ENCODE results near the gene SAMD10. TPM values are rescaled to one million over a fixed set of nuclear protein-coding genes. Genes with fewer than 3 reads are reported as not detected.

Gene SAMD10
- total RNA-seq = 1 to 10 TPM in 1 of 2 donors, under 1 TPM in 1; 0.84 to 4.1 TPM
- polyA plus RNA-seq = 1 to 10 TPM; 1.8 to 2.0 TPM
- long read RNA-seq, donor 1, partial matches to known transcripts = 0 of 3 reads
- long read RNA-seq, donor 1, other reads (novel, unspliced or antisense) = 1 of 3 reads
- long read RNA-seq, donor 2, partial matches to known transcripts = 0 of 2 reads
- long read RNA-seq, donor 2, other reads (novel, unspliced or antisense) = 1 of 2 reads

DNA sequence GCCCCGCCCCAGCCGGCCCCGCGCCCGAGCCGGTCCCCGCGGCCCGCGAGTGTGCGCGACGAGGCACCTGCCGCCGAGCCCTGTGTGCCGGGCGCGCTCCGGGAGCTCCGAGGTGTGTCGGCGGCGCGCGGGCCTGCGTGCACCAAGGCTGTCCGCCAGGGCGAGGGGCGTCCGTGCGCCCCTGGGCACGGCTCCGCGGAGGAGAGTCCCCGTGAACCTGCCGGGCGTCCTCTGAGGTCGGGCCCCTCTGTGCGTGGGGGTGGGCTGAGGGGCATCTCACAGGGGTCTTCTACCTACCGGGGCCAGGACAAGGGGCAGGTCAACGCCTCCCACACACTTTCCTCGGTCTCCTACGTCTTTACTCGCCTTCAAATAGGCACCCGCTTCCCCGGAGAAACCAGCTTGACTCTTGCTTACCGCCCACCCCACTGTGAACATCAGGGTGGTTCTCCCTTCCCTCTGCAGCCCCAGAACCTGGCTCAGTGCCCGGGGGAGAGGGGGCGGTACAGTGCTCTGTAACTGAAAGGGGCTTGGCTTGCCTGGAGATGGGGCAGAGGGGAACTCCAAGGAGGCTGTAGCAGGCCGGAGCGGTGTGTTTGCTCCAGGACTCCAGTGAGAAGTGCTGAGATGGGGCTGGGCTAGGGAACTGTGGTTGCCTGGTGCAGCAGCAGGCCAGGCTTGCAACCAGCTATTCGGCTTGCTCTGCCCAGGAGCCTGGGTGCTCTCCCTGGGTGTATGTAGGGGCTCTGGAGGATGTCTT is at the start of gene SAMD10:
SAMD10 (minus strand) TSS at position 86 of the 760 bp plus-strand sequence. CDS start 175 bp downstream, outside the sequence.
- no peak within 1 kb of the TSS for H3K27ac ChIP-seq (ENCODE audit: low read depth in 1 of 2, low read length in 2 of 2)
- ATAC-seq (ENCODE audit: low FRiP score) = peak; percentile 1
- 2 to 4% methylated on average over 47 to 52 of the region's 52 CpGs for WGBS, 2 donors

GRCh38 chr20:64027981-64028685 is 48.7 kb upstream of the SAMD10 start:
- 49 to 51% methylated on average over 24 of the region's 24 CpGs for WGBS, 2 donors

More for the DNA sequence above, at the start of gene SAMD10:
- intact Hi-C loops (cut with DNase I) = loop anchor here in 1 of 2 donors (2.0 kb wide), 1 partner anchor 83 kb away; the partner anchor contains the start of gene TCEA2
- H3K4me3 ChIP-seq (ENCODE audit: low read length in 2 of 2) = peak within 1 kb of the TSS; percentile 23 to 53
- no peaks in the 10 kb centered on the region for H3K9me3 ChIP-seq (ENCODE audit: control insufficient read depth, low read length)
- no peaks in the 10 kb centered on the region for H3K27me3 ChIP-seq (ENCODE audit: control insufficient read depth in 1 of 2, insufficient read depth in 2 of 2, low read length in 1 of 2)
- peaks cover 2% of the 10 kb centered on the region in 2 donors for H3K36me3 ChIP-seq (ENCODE audit: control insufficient read depth in 1 of 2, insufficient read depth in 2 of 2, low read length in 1 of 2)
- DNase-seq = peak in 1 of 2 donors; percentile 60
- no peaks in the 10 kb centered on the region for H3K4me1 ChIP-seq (ENCODE audit: control insufficient read depth in 1 of 2, insufficient read depth in 2 of 2, low read length in 2 of 2)

GRCh38 chr20:64025826-64026412 is 46.5 kb upstream of the SAMD10 start:
- H3K36me3 ChIP-seq (ENCODE audit: control insufficient read depth in 1 of 2, insufficient read depth in 2 of 2, low read length in 1 of 2) = peaks cover 3 to 16% of the 10 kb centered on the region in 2 donors
- no peak overlapping the region for H3K4me3 ChIP-seq (ENCODE audit: low read length in 2 of 2)
- ATAC-seq (ENCODE audit: low FRiP score) (no peak), DNase-seq (peak in 1 of 2 donors; percentile 41)
- no peaks in the 10 kb centered on the region for H3K27me3 ChIP-seq (ENCODE audit: control insufficient read depth in 1 of 2, insufficient read depth in 2 of 2, low read length in 1 of 2)
- no peaks in the 10 kb centered on the region for H3K9me3 ChIP-seq (ENCODE audit: control insufficient read depth, low read length)
- no peak overlapping the region for H3K27ac ChIP-seq (ENCODE audit: low read depth in 1 of 2, low read length in 2 of 2)
- WGBS, 2 donors = 92 to 94% methylated on average over 29 of the region's 29 CpGs
- intact Hi-C loops (cut with DNase I) = no loop called here
- H3K4me1 ChIP-seq (ENCODE audit: control insufficient read depth in 1 of 2, insufficient read depth in 2 of 2, low read length in 2 of 2) = no peaks in the 10 kb centered on the region

More at GRCh38 chr20:64027981-64028685, 48.7 kb upstream of the SAMD10 start:
- Histone ChIP-seq H3K27ac (ENCODE audit: low read depth in 1 of 2, low read length in 2 of 2) (no peak overlapping the region), H3K27me3 (ENCODE audit: control insufficient read depth in 1 of 2, insufficient read depth in 2 of 2, low read length in 1 of 2) (no peaks in the 10 kb centered on the region), H3K36me3 (ENCODE audit: control insufficient read depth in 1 of 2, insufficient read depth in 2 of 2, low read length in 1 of 2) (peaks cover 0 to 20% of the 10 kb centered on the region in 2 donors), H3K9me3 (ENCODE audit: control insufficient read depth, low read length) (no peaks in the 10 kb centered on the region), H3K4me1 (ENCODE audit: control insufficient read depth in 1 of 2, insufficient read depth in 2 of 2, low read length in 2 of 2) (no peaks in the 10 kb centered on the region), H3K4me3 (ENCODE audit: low read length in 2 of 2) (no peak overlapping the region)
- ATAC-seq (ENCODE audit: low FRiP score) = no peak
- DNase-seq = no peak
- intact Hi-C loops (cut with DNase I) = no loop called here

GRCh38 chr20:64025101-64025825 is 45.8 kb upstream of the SAMD10 start:
- H3K4me3 ChIP-seq (ENCODE audit: low read length in 2 of 2) = no peak overlapping the region
- intact Hi-C loops (cut with DNase I) = no loop called here
- H3K9me3 ChIP-seq (ENCODE audit: control insufficient read depth, low read length) = no peaks in the 10 kb centered on the region
- 93 to 95% methylated on average over 18 of the region's 18 CpGs for WGBS, 2 donors
- H3K4me1 ChIP-seq (ENCODE audit: control insufficient read depth in 1 of 2, insufficient read depth in 2 of 2, low read length in 2 of 2) = no peaks in the 10 kb centered on the region
- H3K36me3 ChIP-seq (ENCODE audit: control insufficient read depth in 1 of 2, insufficient read depth in 2 of 2, low read length in 1 of 2) = peaks cover 3 to 14% of the 10 kb centered on the region in 2 donors
- no peaks in the 10 kb centered on the region for H3K27me3 ChIP-seq (ENCODE audit: control insufficient read depth in 1 of 2, insufficient read depth in 2 of 2, low read length in 1 of 2)
- no peak for ATAC-seq (ENCODE audit: low FRiP score)
- no peak overlapping the region for H3K27ac ChIP-seq (ENCODE audit: low read depth in 1 of 2, low read length in 2 of 2)
- peak in 1 of 2 donors; percentile 19 for DNase-seq

- H3K27me3 ChIP-seq (ENCODE audit: control insufficient read depth in 1 of 2, insufficient read depth in 2 of 2, low read length in 1 of 2) = no peaks in the 10 kb centered on the region
- 89 to 91% methylated on average over 17 of the region's 17 CpGs for WGBS, 2 donors
- no peak for ATAC-seq (ENCODE audit: low FRiP score)
- H3K4me3 ChIP-seq (ENCODE audit: low read length in 2 of 2) = no peak overlapping the region
- DNase-seq = peak in 1 of 2 donors; percentile 35
- intact Hi-C loops (cut with DNase I) = no loop called here
- no peak overlapping the region for H3K27ac ChIP-seq (ENCODE audit: low read depth in 1 of 2, low read length in 2 of 2)
- H3K36me3 ChIP-seq (ENCODE audit: control insufficient read depth in 1 of 2, insufficient read depth in 2 of 2, low read length in 1 of 2) = peaks cover 3 to 12% of the 10 kb centered on the region in 2 donors
- no peaks in the 10 kb centered on the region for H3K4me1 ChIP-seq (ENCODE audit: control insufficient read depth in 1 of 2, insufficient read depth in 2 of 2, low read length in 2 of 2)
- no peaks in the 10 kb centered on the region for H3K9me3 ChIP-seq (ENCODE audit: control insufficient read depth, low read length)
These were observed 44.9 kb upstream of the SAMD10 start for GRCh38 chr20:64024141-64024990.

DNA sequence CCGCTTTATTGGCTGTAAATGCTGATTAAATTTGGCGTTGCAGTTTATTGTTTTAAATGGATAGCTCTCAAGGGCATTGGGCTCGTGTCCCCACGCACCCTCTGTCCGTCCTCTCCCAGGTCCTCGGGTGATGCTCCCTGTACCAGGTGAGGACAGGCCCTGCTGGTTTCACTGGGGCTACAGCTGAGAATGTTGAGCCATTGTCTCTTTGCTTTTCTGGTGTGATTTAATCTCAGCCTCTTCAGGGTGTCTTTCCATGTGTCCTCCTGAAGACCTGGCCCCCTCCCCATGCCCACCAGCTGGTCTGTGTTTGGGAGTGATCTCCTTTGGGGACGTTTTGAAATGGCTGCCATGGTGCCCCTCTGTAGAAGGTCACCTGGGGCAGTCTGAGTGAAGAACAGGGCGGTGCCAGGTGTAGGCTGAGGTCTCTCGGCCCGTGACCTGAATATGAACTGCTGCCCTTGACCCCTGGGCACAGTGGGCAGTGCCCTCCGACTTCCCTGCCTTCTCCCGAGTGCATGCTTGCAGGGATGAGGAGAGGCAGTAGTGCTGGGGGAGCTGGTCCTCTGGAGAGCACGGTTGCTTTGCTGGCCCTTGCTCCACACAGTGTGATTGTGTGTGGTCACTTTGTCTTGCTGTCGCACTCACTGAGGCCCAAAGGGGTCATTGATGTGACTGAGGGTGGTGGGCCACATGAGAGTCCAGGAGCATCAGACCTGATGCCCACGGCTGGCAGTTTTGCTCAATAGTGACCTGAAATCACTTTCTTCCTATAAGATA is 44.1 kb upstream of the SAMD10 start:
- intact Hi-C loops (cut with DNase I) = no loop called here
- Histone ChIP-seq H3K36me3 (ENCODE audit: control insufficient read depth in 1 of 2, insufficient read depth in 2 of 2, low read length in 1 of 2) (peaks cover 3 to 15% of the 10 kb centered on the region in 2 donors), H3K4me1 (ENCODE audit: control insufficient read depth in 1 of 2, insufficient read depth in 2 of 2, low read length in 2 of 2) (no peaks in the 10 kb centered on the region), H3K9me3 (ENCODE audit: control insufficient read depth, low read length) (no peaks in the 10 kb centered on the region), H3K4me3 (ENCODE audit: low read length in 2 of 2) (no peak overlapping the region), H3K27ac (ENCODE audit: low read depth in 1 of 2, low read length in 2 of 2) (no peak overlapping the region), H3K27me3 (ENCODE audit: control insufficient read depth in 1 of 2, insufficient read depth in 2 of 2, low read length in 1 of 2) (no peaks in the 10 kb centered on the region)
- DNase-seq (peak in 1 of 2 donors; percentile 12), ATAC-seq (ENCODE audit: low FRiP score) (no peak)
- 89 to 90% methylated on average over 15 of the region's 15 CpGs for WGBS, 2 donors

GRCh38 chr20:64022671-64023360 is 43.4 kb upstream of the SAMD10 start:
- no peaks in the 10 kb centered on the region for H3K4me1 ChIP-seq (ENCODE audit: control insufficient read depth in 1 of 2, insufficient read depth in 2 of 2, low read length in 2 of 2)
- peaks cover 3 to 13% of the 10 kb centered on the region in 2 donors for H3K36me3 ChIP-seq (ENCODE audit: control insufficient read depth in 1 of 2, insufficient read depth in 2 of 2, low read length in 1 of 2)
- ATAC-seq (ENCODE audit: low FRiP score) (no peak), DNase-seq (no peak)
- no peak overlapping the region for H3K4me3 ChIP-seq (ENCODE audit: low read length in 2 of 2)
- 93 to 94% methylated on average over 17 of the region's 17 CpGs for WGBS, 2 donors
- no peaks in the 10 kb centered on the region for H3K27me3 ChIP-seq (ENCODE audit: control insufficient read depth in 1 of 2, insufficient read depth in 2 of 2, low read length in 1 of 2)
- H3K27ac ChIP-seq (ENCODE audit: low read depth in 1 of 2, low read length in 2 of 2) = no peak overlapping the region
- intact Hi-C loops (cut with DNase I) = no loop called here
- no peaks in the 10 kb centered on the region for H3K9me3 ChIP-seq (ENCODE audit: control insufficient read depth, low read length)
